ENCODE results near the gene TCIRG1. TPM values are rescaled to one million over a fixed set of nuclear protein-coding genes. Genes with fewer than 3 reads are reported as not detected.

TCIRG1 gene, protein sequence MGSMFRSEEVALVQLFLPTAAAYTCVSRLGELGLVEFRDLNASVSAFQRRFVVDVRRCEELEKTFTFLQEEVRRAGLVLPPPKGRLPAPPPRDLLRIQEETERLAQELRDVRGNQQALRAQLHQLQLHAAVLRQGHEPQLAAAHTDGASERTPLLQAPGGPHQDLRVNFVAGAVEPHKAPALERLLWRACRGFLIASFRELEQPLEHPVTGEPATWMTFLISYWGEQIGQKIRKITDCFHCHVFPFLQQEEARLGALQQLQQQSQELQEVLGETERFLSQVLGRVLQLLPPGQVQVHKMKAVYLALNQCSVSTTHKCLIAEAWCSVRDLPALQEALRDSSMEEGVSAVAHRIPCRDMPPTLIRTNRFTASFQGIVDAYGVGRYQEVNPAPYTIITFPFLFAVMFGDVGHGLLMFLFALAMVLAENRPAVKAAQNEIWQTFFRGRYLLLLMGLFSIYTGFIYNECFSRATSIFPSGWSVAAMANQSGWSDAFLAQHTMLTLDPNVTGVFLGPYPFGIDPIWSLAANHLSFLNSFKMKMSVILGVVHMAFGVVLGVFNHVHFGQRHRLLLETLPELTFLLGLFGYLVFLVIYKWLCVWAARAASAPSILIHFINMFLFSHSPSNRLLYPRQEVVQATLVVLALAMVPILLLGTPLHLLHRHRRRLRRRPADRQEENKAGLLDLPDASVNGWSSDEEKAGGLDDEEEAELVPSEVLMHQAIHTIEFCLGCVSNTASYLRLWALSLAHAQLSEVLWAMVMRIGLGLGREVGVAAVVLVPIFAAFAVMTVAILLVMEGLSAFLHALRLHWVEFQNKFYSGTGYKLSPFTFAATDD
- 55.6 to 194 TPM (median 142 TPM) in 5 replicates for total RNA-seq (2022; extraction: Qiagen RNA extraction; ENCODE audit: low read depth)

DNA sequence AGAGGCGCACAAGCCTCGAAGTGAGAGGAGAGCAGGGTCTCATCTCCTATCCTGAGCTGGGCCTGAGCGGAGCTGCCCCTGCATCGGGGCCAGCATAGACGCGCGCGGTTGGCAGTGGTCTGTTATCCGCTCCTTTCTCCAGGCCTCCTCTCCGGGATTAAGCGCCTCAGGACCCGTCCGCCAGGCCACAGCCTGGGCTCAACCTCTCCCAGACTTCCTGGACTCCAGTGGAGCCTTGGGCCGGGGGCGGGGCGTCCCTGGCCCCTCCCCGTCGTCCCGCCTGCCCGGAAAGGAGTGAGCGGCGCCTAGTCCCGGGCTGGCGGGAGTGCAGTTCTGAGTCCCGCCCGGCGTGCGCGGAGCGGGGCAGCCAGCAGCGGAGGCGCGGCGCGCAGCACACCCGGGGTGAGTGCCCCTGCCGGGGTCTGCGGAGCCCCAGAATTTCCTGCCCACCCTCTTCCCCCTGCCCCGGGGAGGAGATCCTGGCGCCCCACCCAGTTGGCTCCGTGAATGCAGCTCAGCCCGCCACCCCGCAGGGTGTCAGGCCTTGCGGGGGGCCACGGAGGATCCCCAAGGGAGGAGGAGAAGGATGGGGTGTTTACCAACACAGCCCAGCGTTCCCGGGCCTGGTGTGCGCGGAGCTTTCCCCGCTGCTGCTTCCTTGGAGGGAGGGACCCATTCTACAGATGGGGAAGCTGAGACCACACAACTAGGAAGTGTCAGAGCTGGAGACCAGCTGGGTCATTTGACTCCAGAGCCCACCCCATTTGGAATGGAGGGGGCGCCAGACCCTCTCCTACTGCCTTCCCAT is at the start of gene TCIRG1:
Gene TCIRG1, plus strand, starts transcription at position 308 of the 808 bp plus-strand sequence. CDS start 2,247 bp downstream, outside the sequence.

DNA sequence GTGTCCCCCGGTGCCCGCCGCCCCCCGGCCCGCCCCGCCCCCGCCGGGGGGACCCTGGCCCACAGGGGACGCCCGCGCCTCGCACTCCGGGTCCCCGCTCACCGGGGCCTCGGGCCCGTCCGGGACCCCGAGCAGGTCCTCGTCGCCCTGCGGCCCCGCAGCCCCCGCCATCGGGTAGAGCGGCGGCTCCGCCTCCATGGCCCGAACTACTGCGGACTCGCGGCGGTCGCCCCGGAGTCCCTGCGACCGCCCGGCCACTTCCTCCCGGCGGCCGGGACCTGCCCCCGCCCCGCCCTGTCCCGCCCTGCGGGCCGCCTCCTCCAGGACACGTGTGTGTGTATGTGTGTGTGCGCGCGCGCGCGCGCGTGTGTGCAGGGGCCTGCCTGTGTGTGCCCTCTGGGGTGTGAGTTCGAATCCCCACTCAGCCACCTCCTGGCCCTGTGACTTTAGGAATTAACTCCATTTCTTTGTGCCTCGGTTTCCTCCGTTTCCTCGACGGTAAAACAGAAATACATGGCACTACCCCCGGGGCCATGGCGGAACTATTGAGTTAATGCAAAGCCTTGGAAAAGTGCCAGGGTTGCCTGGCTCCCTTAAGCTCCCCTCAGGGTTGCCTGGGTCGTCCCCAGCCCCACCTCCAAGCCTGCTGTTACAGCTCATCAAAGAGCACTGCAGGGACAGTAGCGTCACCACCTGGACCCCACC is 34.8 kb upstream of the TCIRG1 start, which contains the start of gene UNC93B1:
Gene UNC93B1, minus strand, starts transcription at position 252 of the 705 bp plus-strand sequence. Its CDS starts 54 bp downstream, at position 198.

DNA sequence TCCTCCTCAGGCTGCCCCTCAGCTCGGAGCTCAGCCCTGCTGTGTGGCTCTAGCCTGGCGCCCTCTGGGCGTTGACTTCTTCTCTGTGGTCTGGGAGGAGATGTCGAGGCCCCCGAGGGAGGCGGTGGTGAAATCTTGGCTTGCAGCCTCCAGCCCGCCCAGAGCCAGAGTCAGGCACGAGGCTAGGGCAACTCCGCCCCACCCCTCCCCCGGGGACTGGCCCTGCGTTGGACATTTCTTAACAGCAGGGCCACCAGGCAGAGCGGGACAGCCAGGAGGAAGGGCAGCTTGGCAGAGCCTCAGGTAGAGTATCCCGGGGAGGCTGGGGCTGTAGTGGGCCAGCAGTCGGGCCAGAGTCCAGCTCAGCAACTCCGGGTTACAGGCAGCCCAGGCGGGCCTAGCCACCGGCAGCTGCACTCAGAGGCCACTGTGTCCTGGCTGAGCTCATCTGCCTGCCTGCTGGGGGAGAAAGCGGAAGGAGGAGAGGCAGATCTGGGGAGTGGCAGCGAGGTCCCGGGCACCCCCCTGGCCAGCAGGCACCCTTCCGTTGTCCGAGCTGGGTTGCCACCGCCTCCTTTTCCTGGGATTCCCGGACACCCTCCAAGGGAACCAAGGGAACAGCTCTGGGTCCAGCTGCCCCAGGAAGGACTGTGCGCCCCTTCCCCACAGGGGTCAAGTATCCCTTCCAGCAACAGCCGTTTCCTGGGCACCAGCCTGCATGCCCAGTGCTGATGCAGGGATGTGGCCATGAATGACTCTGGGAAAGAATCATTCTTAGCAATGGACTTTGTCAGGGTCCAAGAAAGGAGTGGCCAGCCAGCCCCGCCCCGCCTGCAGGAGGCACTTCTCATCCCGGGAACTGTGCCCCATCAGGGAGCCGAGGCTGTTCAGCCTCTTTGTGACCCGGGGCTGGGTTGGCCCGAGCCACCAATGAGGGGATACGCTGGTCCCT is 28.5 kb upstream of the TCIRG1 start, which contains the start of gene ALDH3B1:
Gene ALDH3B1, plus strand, starts transcription at position 238 of the 952 bp plus-strand sequence. CDS start 4,971 bp downstream, outside the sequence.

DNA sequence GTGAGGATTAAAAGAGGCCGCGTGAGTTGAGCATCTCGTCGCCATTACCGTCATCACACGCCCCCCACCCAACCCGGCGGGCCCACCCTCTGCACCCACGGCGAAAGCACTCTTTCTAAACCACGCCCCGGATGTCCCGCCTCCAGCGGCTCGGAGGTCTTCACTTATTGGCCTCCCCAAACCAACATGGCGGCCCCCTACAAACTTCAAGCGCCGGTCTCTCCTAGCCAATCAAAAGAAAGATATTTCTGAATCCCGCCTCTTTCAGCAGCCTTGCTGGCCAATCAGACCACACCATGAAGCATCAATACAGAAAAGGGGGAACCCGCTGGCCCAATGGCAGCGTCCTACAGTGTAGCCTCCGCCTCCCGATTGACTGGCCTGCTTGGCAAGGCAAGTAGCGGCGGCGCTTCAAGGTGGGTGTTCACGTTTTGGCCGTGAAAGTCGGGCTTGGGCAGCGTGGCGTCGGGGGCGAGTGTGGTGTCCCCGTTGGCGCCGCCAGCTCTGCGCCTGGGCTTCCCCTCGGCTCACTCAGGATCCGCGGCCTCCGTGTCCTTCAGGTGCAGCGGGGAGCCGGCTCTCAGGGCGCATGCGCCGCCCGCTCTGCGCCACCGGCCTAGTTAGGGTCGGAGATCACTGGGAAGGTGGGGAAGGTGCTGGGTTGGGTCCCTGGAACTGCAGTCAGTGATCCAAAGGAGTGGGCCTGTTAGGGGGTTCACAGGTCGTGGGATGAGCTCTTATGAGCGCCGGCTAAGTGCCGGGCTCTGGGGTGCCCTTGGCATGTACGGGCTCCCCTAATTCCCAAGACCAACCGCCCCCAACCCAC is 8.3 kb upstream of the TCIRG1 start, which contains the start of gene NDUFS8:
Gene NDUFS8, plus strand, starts transcription at position 364 of the 826 bp plus-strand sequence. CDS start 1,471 bp downstream, outside the sequence.

Other genes with a start within 250 kb of the TCIRG1 start
- 45.6 to 92.7 TPM (median 83.4 TPM) in 5 replicates for gene UNC93B1, start 34.9 kb upstream of the TCIRG1 start, total RNA-seq (2022; extraction: Qiagen RNA extraction; ENCODE audit: low read depth)
- 91.9 to 140 TPM (median 128 TPM) in 5 replicates for gene ALDH3B1, start 28.7 kb upstream of the TCIRG1 start, total RNA-seq (2022; extraction: Qiagen RNA extraction; ENCODE audit: low read depth)
- 212 to 391 TPM (median 374 TPM) in 5 replicates for gene NDUFS8, start 8.3 kb upstream of the TCIRG1 start, total RNA-seq (2022; extraction: Qiagen RNA extraction; ENCODE audit: low read depth)
- gene CHKA, start 82.4 kb downstream of the TCIRG1 start, total RNA-seq (2022; extraction: Qiagen RNA extraction; ENCODE audit: low read depth): 27.3 to 33.8 TPM (median 32.4 TPM) in 5 replicates
- gene KMT5B, start 174.3 kb downstream of the TCIRG1 start, total RNA-seq (2022; extraction: Qiagen RNA extraction; ENCODE audit: low read depth): 17.2 to 25.8 TPM (median 21.1 TPM) in 5 replicates
- gene C11orf24, start 232.9 kb downstream of the TCIRG1 start, total RNA-seq (2022; extraction: Qiagen RNA extraction; ENCODE audit: low read depth): 49.2 to 63.5 TPM (median 61.6 TPM) in 5 replicates